NCI-H2196 treated with DMSO at 0.1 percent for 48 hours (cell line): ENCODE measurements around the gene SFT2D1.
"Not testable (repeated sequence)": the region's sequence is repeated elsewhere in the genome, so short reads cannot be mapped to it uniquely, and the experiment has no call there.

Experiments used
- DNase-seq: peaks from one replicate; lab custom pipeline; 2025; ENCODE audit not compliant: unreplicated experiment; lab: John Stamatoyannopoulos, UW

Gene SFT2D1

DNA sequence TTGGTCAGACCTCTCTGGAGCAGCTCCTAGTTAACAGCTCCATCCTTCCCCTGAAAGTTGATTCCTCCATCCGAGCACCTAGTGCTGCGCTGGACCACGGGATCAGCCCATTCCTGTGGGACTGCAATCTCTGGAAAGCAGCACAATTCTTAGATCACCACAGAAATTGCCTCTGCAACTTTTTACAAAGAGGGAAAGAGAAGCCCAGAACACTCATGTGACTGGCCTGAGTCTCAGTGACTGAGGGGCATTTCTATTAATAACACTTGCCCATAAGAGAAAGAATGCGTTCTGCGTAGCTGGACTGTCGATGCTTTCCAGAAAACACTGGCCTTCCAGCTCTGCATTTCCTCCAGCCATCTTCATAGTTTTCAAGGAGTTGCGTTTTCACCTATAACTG, 22.1 kb upstream of the SFT2D1 start:
- no peak for DNase-seq

GRCh38 chr6:166362427-166362826, 20.1 kb upstream of the SFT2D1 start:
- not testable (repeated sequence) for DNase-seq

DNA sequence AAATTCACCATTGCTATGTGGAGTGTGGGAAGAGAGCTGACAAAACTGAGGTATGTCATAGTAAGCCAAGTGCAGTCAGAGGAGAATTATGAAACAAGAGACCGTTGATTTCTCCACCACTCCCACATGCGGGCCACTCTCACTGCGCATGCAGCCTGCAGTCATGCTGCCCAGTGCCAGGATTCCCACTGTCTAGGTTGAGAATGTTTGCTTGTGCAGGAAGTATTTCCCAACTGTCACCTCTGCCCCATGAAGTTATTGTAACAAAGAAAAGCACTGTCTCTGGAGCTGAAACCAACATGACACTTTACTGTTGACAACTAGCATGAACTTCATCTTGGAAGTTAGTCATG, 18.7 kb upstream of the SFT2D1 start:
- DNase-seq = no peak

- no peak for DNase-seq
Observed at GRCh38 chr6:166360243-166361076, 18.1 kb upstream of the SFT2D1 start.

GRCh38 chr6:166355552-166355951, 13.2 kb upstream of the SFT2D1 start:
- no peak for DNase-seq

DNA sequence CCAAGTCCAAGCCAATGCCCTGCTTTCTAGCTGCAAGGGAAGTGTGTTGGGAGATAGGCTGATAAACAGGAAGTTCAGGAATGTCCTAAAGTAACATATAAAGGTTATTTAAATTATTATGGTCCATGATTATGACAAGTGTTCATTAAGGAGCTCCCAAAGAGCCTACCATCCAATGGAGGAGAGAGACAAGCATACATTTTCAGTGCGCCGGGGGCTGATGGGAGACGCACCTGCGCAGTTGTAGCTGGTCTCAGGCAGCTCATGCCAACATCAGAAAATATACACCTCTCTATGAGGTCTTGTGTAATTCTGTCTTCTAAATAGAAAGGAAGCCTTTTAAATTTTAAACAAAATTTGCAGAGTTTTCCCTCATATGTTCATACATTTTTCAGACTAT, 12.6 kb upstream of the SFT2D1 start:
- DNase-seq = no peak

- no peak for DNase-seq
Observed at GRCh38 chr6:166354143-166354542, 11.8 kb upstream of the SFT2D1 start.

GRCh38 chr6:166353507-166353906, 11.2 kb upstream of the SFT2D1 start:
- DNase-seq = no peak

- DNase-seq = no peak
Observed at GRCh38 chr6:166352923-166353322, 10.6 kb upstream of the SFT2D1 start.

DNA sequence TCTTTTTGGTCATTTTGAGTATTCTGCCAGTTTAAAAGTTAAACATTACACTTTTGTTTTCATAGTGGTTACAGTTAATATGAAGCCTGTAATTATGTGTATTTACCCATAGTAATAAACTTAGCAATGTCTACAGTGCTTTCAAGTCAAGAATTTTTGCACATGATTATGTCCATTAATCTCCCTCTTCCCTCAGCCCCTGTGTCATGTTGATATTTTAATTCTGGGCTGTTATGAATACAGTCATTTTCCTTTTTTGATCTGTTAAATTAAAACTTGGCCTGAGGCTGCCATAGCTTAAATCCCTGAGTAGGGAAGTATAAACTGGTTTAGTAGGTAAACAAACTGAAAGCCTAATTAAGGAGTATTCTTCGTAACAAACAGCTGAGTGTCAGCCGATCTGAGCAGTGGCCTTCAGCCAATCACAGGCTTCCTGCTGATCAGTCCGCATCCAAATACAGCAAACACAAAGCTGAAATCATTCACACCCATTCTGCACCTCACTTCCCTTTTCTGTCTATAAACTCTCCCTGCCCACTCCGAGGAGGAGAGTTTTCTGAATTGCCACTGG, 9.5 kb upstream of the SFT2D1 start:
- DNase-seq = no peak

DNA sequence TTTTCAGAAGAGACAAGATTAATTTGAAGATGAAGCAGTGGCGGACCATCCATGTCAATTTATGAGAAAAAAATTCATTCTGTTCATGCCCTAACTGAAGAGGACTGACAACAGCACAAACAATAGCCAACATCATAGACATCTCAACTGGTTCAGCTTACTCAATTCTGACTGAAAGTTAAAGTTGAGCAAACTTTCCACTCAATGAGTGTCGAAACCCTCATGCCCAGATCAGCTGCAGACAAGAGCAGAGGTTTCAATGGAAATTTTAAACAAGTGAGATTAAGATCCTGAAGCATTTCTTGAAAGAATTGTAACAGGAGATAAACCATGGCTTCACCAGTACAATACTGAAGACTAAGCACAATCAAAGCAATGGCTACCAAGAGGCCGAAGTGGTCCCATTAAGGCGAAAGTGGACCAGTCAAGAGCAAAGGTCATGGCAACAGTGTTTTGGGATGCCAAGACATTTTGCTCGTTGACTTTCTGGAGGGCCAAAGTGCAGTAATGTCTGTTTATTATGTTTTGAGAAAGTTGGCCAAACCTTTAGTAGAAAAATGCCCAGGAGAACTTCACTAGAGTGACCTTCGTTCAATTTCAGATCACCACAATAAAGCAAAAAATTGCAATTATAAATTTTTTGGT, 6.1 kb upstream of the SFT2D1 start:
- DNase-seq = no peak

GRCh38 chr6:166346965-166347364, 4.6 kb upstream of the SFT2D1 start:
- no peak for DNase-seq

GRCh38 chr6:166346449-166346848, 4.1 kb upstream of the SFT2D1 start:
- DNase-seq = no peak

- not testable (repeated sequence) for DNase-seq
Observed at GRCh38 chr6:166345672-166346071, 3.3 kb upstream of the SFT2D1 start.

DNA sequence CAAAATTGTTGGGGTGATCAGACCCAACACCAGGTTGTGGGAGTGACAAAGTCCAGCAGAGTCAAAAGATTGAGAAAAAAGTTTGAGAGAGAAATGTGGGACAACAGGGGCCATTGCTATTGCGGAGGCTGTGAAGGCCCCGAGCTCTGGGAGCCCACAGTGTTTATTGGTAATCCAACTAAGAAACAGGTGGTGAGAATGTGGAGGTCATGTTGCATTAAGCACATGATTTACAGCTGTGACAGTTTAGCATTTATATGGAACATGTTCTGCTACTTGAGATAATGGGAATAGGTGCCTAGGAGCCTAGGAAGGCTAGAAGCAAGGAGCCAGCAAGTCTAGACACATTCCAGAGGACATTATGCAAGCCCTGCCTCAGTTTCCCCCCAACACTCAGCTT, 2.6 kb upstream of the SFT2D1 start:
- not testable (repeated sequence) for DNase-seq

GRCh38 chr6:166344240-166344639, 1.9 kb upstream of the SFT2D1 start:
- DNase-seq = no peak

GRCh38 chr6:166343150-166343487, 774 bp upstream of the SFT2D1 start:
- DNase-seq = no peak

- DNase-seq = no peak
Observed at GRCh38 chr6:166341977-166342348, 382 bp downstream of the SFT2D1 start.

DNA sequence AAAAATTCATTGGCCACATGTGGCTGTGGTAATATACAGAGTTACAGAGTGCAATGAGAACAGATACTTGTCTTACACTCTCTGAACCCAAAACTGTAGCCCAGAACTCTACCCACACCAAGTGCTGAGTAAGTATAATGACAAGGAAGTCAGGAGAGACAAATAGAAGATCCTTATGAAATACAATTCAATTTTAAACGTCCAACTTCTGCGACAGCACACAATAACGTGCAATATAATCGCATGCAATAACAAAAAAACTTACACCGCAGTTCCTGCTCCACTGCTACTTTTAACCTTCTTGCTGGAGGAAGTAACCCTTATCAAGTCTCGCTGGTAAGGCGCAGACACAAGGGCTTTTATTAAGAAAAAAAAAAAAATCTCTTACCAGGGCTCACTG, 881 bp downstream of the SFT2D1 start:
- DNase-seq = no peak

GRCh38 chr6:166338854-166339253, 3.5 kb downstream of the SFT2D1 start:
- no peak for DNase-seq

GRCh38 chr6:166336847-166337246, 5.5 kb downstream of the SFT2D1 start:
- no peak for DNase-seq
